CD4-positive, alpha-beta memory T cell (primary cell): ENCODE results near the gene PHGDH. TPM values are rescaled to one million over a fixed set of nuclear protein-coding genes. Genes with fewer than 3 reads are reported as not detected.

ENCODE experiments used
- CTCF ChIA-PET: fragments of 350-600 bp; sonication (Branson Sonifier 250); formaldehyde crosslinking; loops from one replicate; lab custom pipeline; 2021; ENCODE audit warnings: inconsistent platforms; ENCODE audit not compliant: partially characterized antibody; lab: Charles Lee
- POLR2A ChIA-PET: fragments of 350-600 bp; sonication (Branson Sonifier 250); formaldehyde crosslinking; loops from one replicate; lab custom pipeline; 2021; ENCODE audit not compliant: partially characterized antibody; lab: Charles Lee
- DNase-seq, 5 donors: peaks; one replicate each; pipeline versions ENCODE4 v3.0.0 to v3.0.0-alpha.2; 2020 to 2022; ENCODE audit warnings: mixed read lengths in 1 of 5
- H3K27ac ChIP-seq: one replicate; pipeline ENCODE4 v1.7.0; 2013; ENCODE audit warnings: low read depth, low read length
- H3K27me3 ChIP-seq: 2 replicates; pipeline ENCODE4 v1.7.0; 2013; ENCODE audit warnings: mild to moderate bottlenecking, low read length, moderate library complexity; ENCODE audit not compliant: insufficient read depth
- H3K36me3 ChIP-seq: 2 replicates; pipeline ENCODE4 v1.7.0; 2013; ENCODE audit warnings: mild to moderate bottlenecking, low read length, moderate library complexity; ENCODE audit not compliant: insufficient read depth
- H3K4me1 ChIP-seq: 2 replicates; pipeline ENCODE4 v1.7.0; 2013; ENCODE audit warnings: mild to moderate bottlenecking, low read length, moderate library complexity; ENCODE audit not compliant: insufficient read depth
- H3K4me3 ChIP-seq, 2 donors: one replicate each; pipeline ENCODE4 v1.7.0; 2013; ENCODE audit warnings: low read length in 2 of 2, mild to moderate bottlenecking in 1 of 2
- H3K9me3 ChIP-seq, 2 donors: one replicate each; pipeline ENCODE4 v1.7.0; 2013; ENCODE audit warnings: low read length in 2 of 2, control low read depth in 1 of 2; ENCODE audit not compliant: control insufficient read depth in 1 of 2
- H3K27ac Mint-ChIP-seq, 7 donors: one replicate each; pipeline ENCODE4 v1.8.0; 2020 to 2021; ENCODE audit warnings: mixed read lengths in 7 of 7, mild to moderate bottlenecking in 6 of 7, inconsistent platforms in 3 of 7, moderate library complexity in 3 of 7
- H3K27me3 Mint-ChIP-seq, 2 donors: one replicate each; pipeline ENCODE4 v1.8.0; 2020 to 2021; ENCODE audit warnings: mixed read lengths in 2 of 2
- H3K36me3 Mint-ChIP-seq, 2 donors: one replicate each; pipeline ENCODE4 v1.8.0; 2020 to 2021; ENCODE audit warnings: mixed read lengths in 2 of 2, inconsistent platforms in 1 of 2, mild to moderate bottlenecking in 1 of 2
- H3K4me1 Mint-ChIP-seq, 4 donors: one replicate each; pipeline ENCODE4 v1.8.0; 2020 to 2021; ENCODE audit warnings: mixed read lengths in 4 of 4, mild to moderate bottlenecking in 1 of 4
- H3K4me3 Mint-ChIP-seq, 8 donors: one replicate each; pipeline ENCODE4 v1.8.0; 2020 to 2021; ENCODE audit warnings: mixed read lengths in 8 of 8, mild to moderate bottlenecking in 7 of 8, moderate library complexity in 6 of 8, inconsistent platforms in 3 of 8
- H3K9me3 Mint-ChIP-seq, 8 donors: one replicate each; pipeline ENCODE4 v1.8.0; 2020 to 2021; ENCODE audit warnings: mixed read lengths in 8 of 8, mild to moderate bottlenecking in 5 of 8, inconsistent platforms in 3 of 8, moderate library complexity in 1 of 8
- intact Hi-C: fragments of 100-400 bp; cut with micrococcal nuclease; formaldehyde crosslinking; loops from one replicate; pipeline ENCODE4 v1.15.1; 2023
- polyA plus RNA-seq, 2 donors: library from polyadenylated mRNA; unstranded; fragments of 300-500 nt; fragmentation: Illumina TruSeq; gene quantifications; one replicate each; pipeline ENCODE4 v1.2.3, GENCODE V29; 2021
- total RNA-seq, 2 experiments: library from RNA; stranded (reverse); gene quantifications; one replicate each; pipeline ENCODE4 v1.2.3, GENCODE V29; 2021

Gene PHGDH
- total and polyA plus RNA-seq, 4 experiments from 2014 or later: 1.5 to 3.1 (median 2.7) TPM

- H3K4me1 ChIP-seq: no peaks in the 10 kb centered on the region
- no peak overlapping the region for H3K4me3 Mint-ChIP-seq
- no peak overlapping the region for H3K27ac Mint-ChIP-seq
- ChIA-PET CTCF (interaction anchor here (0.9 to 4.8 kb wide), 10 partner anchors 8 to 51 kb away, joined by 3 to 44 read pairs (median 4); no protein-coding TSS in a partner anchor), POLR2A (no interaction called here)
- no peaks in the 10 kb centered on the region for H3K9me3 ChIP-seq
- peaks cover 0 to 2% (median 0%) of the 10 kb centered on the region in 4 donors for H3K4me1 Mint-ChIP-seq
- H3K27ac ChIP-seq: no peak overlapping the region
- H3K9me3 Mint-ChIP-seq: no peaks in the 10 kb centered on the region
- H3K27me3 Mint-ChIP-seq: no peaks in the 10 kb centered on the region
- no peaks in the 10 kb centered on the region for H3K36me3 Mint-ChIP-seq
- intact Hi-C loops: no loop called here
- no peak overlapping the region for H3K4me3 ChIP-seq
- H3K27me3 ChIP-seq: no peaks in the 10 kb centered on the region
- DNase-seq: no peak
- H3K36me3 ChIP-seq: no peaks in the 10 kb centered on the region
Measured at GRCh38 chr1:119743308-119743707, 31.6 kb downstream of the PHGDH start.

GRCh38 chr1:119743776-119744597, 32.3 kb downstream of the PHGDH start:
- Histone ChIP-seq H3K4me3 (no peak overlapping the region), H3K27ac (no peak overlapping the region), H3K9me3 (no peaks in the 10 kb centered on the region), H3K4me1 (no peaks in the 10 kb centered on the region), H3K36me3 (no peaks in the 10 kb centered on the region), H3K27me3 (no peaks in the 10 kb centered on the region)
- Mint-ChIP-seq H3K36me3 (no peaks in the 10 kb centered on the region), H3K27me3 (no peaks in the 10 kb centered on the region), H3K9me3 (no peaks in the 10 kb centered on the region), H3K4me3 (no peak overlapping the region), H3K4me1 (peaks cover 0 to 2% (median 0%) of the 10 kb centered on the region in 4 donors), H3K27ac (no peak overlapping the region)
- DNase-seq: peak in 4 of 5 donors; percentile 11 to 15 (median 14)
- ChIA-PET CTCF (interaction anchor here (0.9 to 4.8 kb wide), 12 partner anchors 9 to 453 kb away, joined by 3 to 44 read pairs (median 4); no protein-coding TSS in a partner anchor), POLR2A (no interaction called here)
- intact Hi-C loops: no loop called here

GRCh38 chr1:119744598-119744942, 32.8 kb downstream of the PHGDH start:
- no peaks in the 10 kb centered on the region for H3K9me3 ChIP-seq
- Mint-ChIP-seq H3K36me3 (no peaks in the 10 kb centered on the region), H3K27me3 (no peaks in the 10 kb centered on the region), H3K9me3 (no peaks in the 10 kb centered on the region), H3K4me3 (no peak overlapping the region), H3K27ac (no peak overlapping the region), H3K4me1 (peaks cover 0 to 2% (median 0%) of the 10 kb centered on the region in 4 donors)
- H3K4me3 ChIP-seq: no peak overlapping the region
- intact Hi-C loops: no loop called here
- ChIA-PET POLR2A (no interaction called here), CTCF (interaction anchor here (1.1 to 4.8 kb wide), 6 partner anchors 9 to 454 kb away, joined by 3 to 44 read pairs (median 8); no protein-coding TSS in a partner anchor)
- DNase-seq: no peak
- no peaks in the 10 kb centered on the region for H3K36me3 ChIP-seq
- H3K4me1 ChIP-seq: no peaks in the 10 kb centered on the region
- no peak overlapping the region for H3K27ac ChIP-seq
- no peaks in the 10 kb centered on the region for H3K27me3 ChIP-seq

- Mint-ChIP-seq H3K4me3 (no peak overlapping the region), H3K9me3 (no peaks in the 10 kb centered on the region), H3K4me1 (peaks cover 0 to 2% (median 0%) of the 10 kb centered on the region in 4 donors), H3K36me3 (no peaks in the 10 kb centered on the region), H3K27ac (no peak overlapping the region), H3K27me3 (no peaks in the 10 kb centered on the region)
- H3K27me3 ChIP-seq: no peaks in the 10 kb centered on the region
- intact Hi-C loops: no loop called here
- no peaks in the 10 kb centered on the region for H3K9me3 ChIP-seq
- ChIA-PET POLR2A (no interaction called here), CTCF (interaction anchor here (1.1 to 4.8 kb wide), 7 partner anchors 8 to 454 kb away, joined by 3 to 44 read pairs (median 6); no protein-coding TSS in a partner anchor)
- no peak for DNase-seq
- no peak overlapping the region for H3K27ac ChIP-seq
- no peak overlapping the region for H3K4me3 ChIP-seq
- no peaks in the 10 kb centered on the region for H3K4me1 ChIP-seq
- no peaks in the 10 kb centered on the region for H3K36me3 ChIP-seq
Measured at GRCh38 chr1:119745034-119745433, 33.3 kb downstream of the PHGDH start.

GRCh38 chr1:119747451-119747850, 35.7 kb downstream of the PHGDH start:
- H3K36me3 ChIP-seq: no peaks in the 10 kb centered on the region
- no peak overlapping the region for H3K4me3 Mint-ChIP-seq
- H3K4me1 Mint-ChIP-seq: peaks cover 0 to 2% (median 0%) of the 10 kb centered on the region in 4 donors
- no peak overlapping the region for H3K27ac Mint-ChIP-seq
- ChIA-PET POLR2A (no interaction called here), CTCF (interaction anchor here (4.8 kb wide), 1 partner anchor 12 kb away, joined by 44 read pairs; no protein-coding TSS in a partner anchor)
- H3K36me3 Mint-ChIP-seq: no peaks in the 10 kb centered on the region
- H3K27ac ChIP-seq: no peak overlapping the region
- intact Hi-C loops: no loop called here
- no peaks in the 10 kb centered on the region for H3K27me3 ChIP-seq
- no peaks in the 10 kb centered on the region for H3K9me3 Mint-ChIP-seq
- H3K4me3 ChIP-seq: no peak overlapping the region
- peaks cover 0 to 3% of the 10 kb centered on the region in 2 donors for H3K27me3 Mint-ChIP-seq
- H3K9me3 ChIP-seq: no peaks in the 10 kb centered on the region
- no peaks in the 10 kb centered on the region for H3K4me1 ChIP-seq
- no peak for DNase-seq

- ChIA-PET POLR2A (no interaction called here), CTCF (interaction anchor here (1.8 kb wide), 1 partner anchor 10 kb away, joined by 6 read pairs; no protein-coding TSS in a partner anchor)
- Histone ChIP-seq H3K4me1 (no peaks in the 10 kb centered on the region), H3K27ac (no peak overlapping the region), H3K36me3 (no peaks in the 10 kb centered on the region), H3K9me3 (no peaks in the 10 kb centered on the region), H3K4me3 (no peak overlapping the region), H3K27me3 (no peaks in the 10 kb centered on the region)
- H3K36me3 Mint-ChIP-seq: no peaks in the 10 kb centered on the region
- no peak for DNase-seq
- intact Hi-C loops: no loop called here
- no peaks in the 10 kb centered on the region for H3K9me3 Mint-ChIP-seq
- H3K4me3 Mint-ChIP-seq: no peak overlapping the region
- no peak overlapping the region for H3K27ac Mint-ChIP-seq
- peaks cover 0 to 5% of the 10 kb centered on the region in 2 donors for H3K27me3 Mint-ChIP-seq
- peaks cover 0 to 2% (median 0%) of the 10 kb centered on the region in 4 donors for H3K4me1 Mint-ChIP-seq
Measured at GRCh38 chr1:119748040-119748439, 36.3 kb downstream of the PHGDH start.

GRCh38 chr1:119752592-119752991, 40.9 kb downstream of the PHGDH start:
- CTCF ChIA-PET: interaction anchor here (2.9 kb wide), 1 partner anchor 8 kb away, joined by 18 read pairs; no protein-coding TSS in a partner anchor
- Histone ChIP-seq H3K4me3 (no peak overlapping the region), H3K36me3 (no peaks in the 10 kb centered on the region), H3K9me3 (no peaks in the 10 kb centered on the region), H3K4me1 (no peaks in the 10 kb centered on the region), H3K27me3 (no peaks in the 10 kb centered on the region), H3K27ac (no peak overlapping the region)
- DNase-seq: no peak
- Mint-ChIP-seq H3K9me3 (no peaks in the 10 kb centered on the region), H3K36me3 (no peaks in the 10 kb centered on the region), H3K27me3 (peaks cover 4 to 9% of the 10 kb centered on the region in 2 donors), H3K27ac (no peak overlapping the region), H3K4me1 (no peaks in the 10 kb centered on the region), H3K4me3 (no peak overlapping the region)
- POLR2A ChIA-PET: no interaction called here
- intact Hi-C loops: no loop called here
